ENCODE measurements around the gene GYG1.

- TF ChIP-seq, protein P1, sequence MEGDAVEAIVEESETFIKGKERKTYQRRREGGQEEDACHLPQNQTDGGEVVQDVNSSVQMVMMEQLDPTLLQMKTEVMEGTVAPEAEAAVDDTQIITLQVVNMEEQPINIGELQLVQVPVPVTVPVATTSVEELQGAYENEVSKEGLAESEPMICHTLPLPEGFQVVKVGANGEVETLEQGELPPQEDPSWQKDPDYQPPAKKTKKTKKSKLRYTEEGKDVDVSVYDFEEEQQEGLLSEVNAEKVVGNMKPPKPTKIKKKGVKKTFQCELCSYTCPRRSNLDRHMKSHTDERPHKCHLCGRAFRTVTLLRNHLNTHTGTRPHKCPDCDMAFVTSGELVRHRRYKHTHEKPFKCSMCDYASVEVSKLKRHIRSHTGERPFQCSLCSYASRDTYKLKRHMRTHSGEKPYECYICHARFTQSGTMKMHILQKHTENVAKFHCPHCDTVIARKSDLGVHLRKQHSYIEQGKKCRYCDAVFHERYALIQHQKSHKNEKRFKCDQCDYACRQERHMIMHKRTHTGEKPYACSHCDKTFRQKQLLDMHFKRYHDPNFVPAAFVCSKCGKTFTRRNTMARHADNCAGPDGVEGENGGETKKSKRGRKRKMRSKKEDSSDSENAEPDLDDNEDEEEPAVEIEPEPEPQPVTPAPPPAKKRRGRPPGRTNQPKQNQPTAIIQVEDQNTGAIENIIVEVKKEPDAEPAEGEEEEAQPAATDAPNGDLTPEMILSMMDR (IDR thresholded peaks at IDR 0.05; ENCODE audit: low read depth, low read length): no peak
- no peak for TF ChIP-seq POLR2A (IDR thresholded peaks at IDR 0.05; ENCODE audit: extremely low read depth, insufficient read length)
Observed at GRCh38 chr3:149016242-149016641, 24.9 kb downstream of the GYG1 start.

Data from NB4 (cell line).